ENCODE results near the gene VWA8.
"Not testable (repeated sequence)": the region's sequence is repeated elsewhere in the genome, so short reads cannot be mapped to it uniquely, and the experiment has no call there.

VWA8 gene

GRCh38 chr13:41580345-41580744 lies 380.6 kb downstream of the VWA8 start:
- H3K27ac ChIP-seq = no peak overlapping the region
- TF ChIP-seq ZFX (IDR thresholded peaks at IDR 0.05) (no peak), CTCF (conservative IDR thresholded peaks at IDR 0.05) (no peak)

- H3K27ac ChIP-seq = no peak overlapping the region
- no peak for TF ChIP-seq CTCF (conservative IDR thresholded peaks at IDR 0.05)
These were observed 381.0 kb downstream of the VWA8 start for GRCh38 chr13:41579881-41580280.

- no peak for TF ChIP-seq ZFX (IDR thresholded peaks at IDR 0.05)
- TF ChIP-seq CTCF (conservative IDR thresholded peaks at IDR 0.05) = no peak
- H3K27ac ChIP-seq = no peak overlapping the region
These were observed 381.7 kb downstream of the VWA8 start for GRCh38 chr13:41579168-41579567.

DNA sequence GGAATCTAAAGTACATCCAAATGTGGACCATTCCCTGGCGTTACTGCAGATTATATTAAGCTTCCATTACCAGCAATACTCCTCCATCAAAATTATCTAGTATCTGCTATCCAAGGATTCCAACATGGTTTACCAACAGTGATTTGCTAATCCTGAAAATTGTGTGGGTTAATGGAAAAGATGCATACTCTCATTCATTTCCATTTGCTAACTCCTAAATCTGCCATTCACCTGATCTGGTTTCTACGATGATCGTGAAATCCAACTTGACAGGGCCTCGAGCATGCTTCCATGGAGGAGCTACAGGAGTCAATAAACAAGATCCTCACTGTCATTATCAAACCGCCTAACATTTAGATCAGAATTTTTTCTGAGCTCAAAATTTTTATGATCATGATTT lies 382.5 kb downstream of the VWA8 start:
- TF ChIP-seq ZFX (IDR thresholded peaks at IDR 0.05) (no peak), CTCF (conservative IDR thresholded peaks at IDR 0.05) (no peak)

DNA sequence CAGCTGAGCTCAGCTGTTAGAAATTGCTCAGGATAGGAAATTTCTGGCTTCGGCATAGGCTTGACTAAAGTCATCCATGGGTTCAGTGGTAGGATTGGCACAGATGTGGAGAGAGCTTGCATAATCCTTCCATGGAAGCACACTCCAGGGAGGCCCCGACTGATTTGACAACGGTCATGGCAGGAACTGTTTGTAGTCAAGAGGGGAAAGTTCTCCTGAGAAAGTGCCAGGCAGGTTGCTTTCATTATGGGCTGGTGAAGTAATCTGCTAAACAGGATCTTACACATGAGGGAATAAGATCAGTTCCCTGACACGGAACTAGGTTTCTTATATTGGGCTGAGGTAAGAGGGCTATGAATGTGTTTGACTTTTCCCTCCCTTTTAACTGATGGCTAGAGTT lies 383.5 kb downstream of the VWA8 start:
- H3K27ac ChIP-seq = no peak overlapping the region
- TF ChIP-seq ZFX (IDR thresholded peaks at IDR 0.05) (no peak), CTCF (conservative IDR thresholded peaks at IDR 0.05) (no peak)

More for the DNA sequence above, 382.5 kb downstream of the VWA8 start:
- no peak overlapping the region for H3K27ac ChIP-seq

- not testable (repeated sequence) for H3K27ac ChIP-seq
These were observed 387.3 kb downstream of the VWA8 start for GRCh38 chr13:41573640-41574039.

DNA sequence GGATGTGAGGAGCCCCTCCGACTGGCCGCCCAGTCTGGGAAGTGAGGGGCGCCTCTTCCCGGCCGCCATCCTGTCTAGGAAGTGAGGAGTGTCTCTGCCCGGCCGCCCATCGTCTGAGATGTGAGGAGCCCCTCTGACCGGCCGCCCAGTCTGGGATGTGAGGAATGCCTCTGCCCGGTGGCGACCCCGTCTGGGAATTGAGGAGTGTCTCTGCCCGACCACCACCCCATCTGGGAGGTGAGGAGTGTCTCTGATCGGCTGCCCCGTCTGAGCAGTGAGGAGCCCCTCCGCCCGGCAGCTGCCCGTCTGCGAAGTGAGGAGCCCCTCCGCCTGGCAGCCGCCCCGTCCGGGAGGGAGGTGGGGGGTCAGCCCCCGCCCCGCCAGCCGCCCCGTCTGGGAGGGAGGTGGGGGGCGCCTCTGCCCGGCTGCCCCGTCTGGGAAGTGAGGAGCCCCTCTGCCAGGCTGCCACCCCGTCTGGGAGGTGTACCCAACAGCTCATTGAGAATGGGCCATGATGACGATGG lies 389.0 kb downstream of the VWA8 start:
- H3K27ac ChIP-seq = not testable (repeated sequence)

DNA sequence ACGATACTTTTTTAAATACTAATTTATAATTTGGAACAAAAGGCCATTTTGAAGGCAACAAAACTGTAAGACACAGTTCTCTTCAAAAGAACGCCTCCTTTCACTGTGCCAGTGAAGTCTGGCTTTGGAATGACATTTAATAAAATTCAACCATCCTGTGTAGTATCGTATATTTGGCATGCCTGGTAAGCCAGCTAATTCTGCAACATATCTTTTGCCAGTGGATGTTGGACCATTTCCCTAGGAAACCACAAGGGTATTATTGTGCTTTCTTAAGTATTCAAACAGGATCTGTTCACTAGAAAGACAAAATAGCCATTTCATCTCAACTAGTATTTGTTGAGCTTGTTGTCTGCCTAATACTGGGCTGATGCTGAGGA lies 391.9 kb downstream of the VWA8 start:
- no peak overlapping the region for H3K27ac ChIP-seq
- no peak for TF ChIP-seq ZFX (IDR thresholded peaks at IDR 0.05)
- TF ChIP-seq CTCF (conservative IDR thresholded peaks at IDR 0.05) = no peak

Data from C4-2B (cell line).